Measurements from ENCODE around the gene RNGTT. TPM values are rescaled to one million over a fixed set of nuclear protein-coding genes. Genes with fewer than 3 reads are reported as not detected.

RNGTT gene
- total and polyA plus RNA-seq, 10 of the 15 experiments (the other 5 are each of a cell fraction or from before 2014, with no cell fraction given) = 7.7 to 30.4 (median 22.2) TPM

DNA sequence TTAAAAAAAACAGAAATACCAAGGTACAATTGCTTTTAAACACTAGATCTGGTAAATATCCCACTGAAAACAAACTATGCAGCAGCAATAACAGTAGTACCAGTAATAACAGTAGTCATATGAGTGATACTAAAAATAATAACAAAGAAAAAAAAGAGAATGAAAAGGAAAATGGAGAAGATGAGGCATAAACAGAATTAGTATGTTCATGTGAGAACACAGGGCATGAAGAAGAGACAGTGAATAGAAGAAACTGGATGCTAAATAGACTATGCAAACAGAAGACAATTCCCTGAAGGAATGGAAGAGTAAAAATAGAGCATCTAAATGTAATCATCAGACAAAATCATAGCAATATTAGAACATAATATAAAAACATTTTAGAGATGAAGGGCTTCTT is 121.1 kb downstream of the RNGTT start:
- no peaks in the 10 kb centered on the region; the same call in none of the 3 replicates for H3K9me3 ChIP-seq (replicated peaks; ENCODE audit: control insufficient read depth, insufficient read depth, low read length)
- H3K27me3 ChIP-seq (replicated peaks in 1 of 2; ENCODE audit: control insufficient read depth in 2 of 2, insufficient read depth in 2 of 2, low read length in 1 of 2) = no peaks in the 10 kb centered on the region
- DNase-seq (ENCODE audit: low read depth, low spot score) (no peak), FAIRE-seq (no peak), ATAC-seq (no peak)
- no peaks in the 10 kb centered on the region for H4K20me1 ChIP-seq (ENCODE audit: control insufficient read depth, insufficient read depth)
- no TSS peak for BruUV-seq (replicated peaks)
- no peak overlapping the region for H3K4me3 ChIP-seq
- ChIA-PET SMC1A (ENCODE audit: uncharacterized antibody, unreplicated experiment) (interaction anchor here (1.1 kb wide), 1 partner anchor 8 kb away, joined by 3 read pairs; no protein-coding TSS in a partner anchor), POLR2A (no interaction called here), CTCF (interaction anchor here (1.5 to 1.9 kb wide), 2 partner anchors 28 to 29 kb away, joined by 6 to 7 read pairs; no protein-coding TSS in a partner anchor), RAD21 (ENCODE audit: unreplicated experiment) (no interaction called here)
- intact Hi-C loops (cut with micrococcal nuclease; ENCODE audit: unreplicated experiment) (no loop called here), in situ Hi-C loops (cut with MboI) (no loop called here)
- H2AFZ ChIP-seq (ENCODE audit: control insufficient read depth, low read depth, low read length) = no peak overlapping the region
- H3K36me3 ChIP-seq (ENCODE audit: control insufficient read depth in 2 of 2, insufficient read depth in 2 of 2, low read length in 1 of 2) = peaks cover 2 to 10% of the 10 kb centered on the region in 2 experiments
- TF ChIP-seq NFIC (IDR thresholded peaks at IDR 0.05; ENCODE audit: low read depth, low read length) = no peak
- peak; percentile 33; the same call in 1 of the 2 replicates for TF ChIP-seq JUNB (IDR thresholded peaks at IDR 0.05)
- no peaks in the 10 kb centered on the region for H3K4me1 ChIP-seq (ENCODE audit: control insufficient read depth, insufficient read depth, low read length)
- H3K9ac ChIP-seq (ENCODE audit: control insufficient read depth, insufficient read depth, low read length) = no peak overlapping the region
- no peak overlapping the region for H3K27ac ChIP-seq (ENCODE audit: control insufficient read depth, insufficient read depth)
- H3K79me2 ChIP-seq (ENCODE audit: control insufficient read depth, insufficient read depth, low read length) = no peaks in the 10 kb centered on the region
- no peak overlapping the region for H3K4me2 ChIP-seq (ENCODE audit: control insufficient read depth, insufficient read depth)

DNA sequence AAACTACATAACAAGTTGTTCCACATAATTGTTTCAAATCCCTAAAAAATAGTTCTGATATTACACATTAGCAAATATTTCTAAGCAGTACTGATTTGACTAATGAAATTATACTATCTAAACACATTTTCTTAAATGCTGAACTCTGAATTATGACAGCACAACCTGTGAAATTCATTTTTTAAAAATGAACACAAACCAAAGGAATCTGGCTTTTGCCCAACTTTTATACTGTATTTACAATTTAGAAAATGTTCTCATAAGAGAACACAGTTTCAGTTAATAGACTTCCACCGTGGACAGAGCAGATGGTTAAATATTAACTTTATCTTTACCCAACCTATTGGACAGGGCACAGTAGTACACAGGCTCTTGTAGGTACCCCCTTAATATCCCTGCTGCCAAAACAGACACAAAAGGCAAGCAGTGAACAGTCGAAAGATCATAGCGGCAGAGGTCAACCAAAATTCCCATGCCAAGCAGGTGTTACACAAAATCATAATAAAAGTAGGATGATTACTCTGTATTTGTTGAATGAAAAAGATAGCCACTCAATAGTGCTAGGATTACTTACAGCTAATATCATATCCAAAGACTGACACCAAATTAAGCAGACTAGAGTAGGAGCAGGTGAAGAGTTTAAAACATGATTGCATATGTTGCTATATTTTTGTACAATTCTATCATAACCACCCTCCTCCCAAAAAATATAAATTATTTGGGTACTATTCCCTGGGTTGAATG is 122.5 kb downstream of the RNGTT start:
- ATAC-seq = peak; percentile 49; the same call in 2 of the 3 replicates
- in situ Hi-C loops (cut with MboI) = no loop called here
- H3K9me3 ChIP-seq (replicated peaks; ENCODE audit: control insufficient read depth, insufficient read depth, low read length) = peaks cover 6% of the 10 kb centered on the region
- FAIRE-seq = no peak
- RAD21 ChIA-PET (ENCODE audit: unreplicated experiment) = no interaction called here
- H3K4me1 ChIP-seq (ENCODE audit: control insufficient read depth, insufficient read depth, low read length) = no peaks in the 10 kb centered on the region
- SMC1A ChIA-PET (ENCODE audit: uncharacterized antibody, unreplicated experiment) = interaction anchor here (1.1 to 1.7 kb wide), 3 partner anchors 9 to 81 kb away, joined by 3 to 6 read pairs (median 4); no protein-coding TSS in a partner anchor
- CTCF ChIA-PET = interaction anchor here (1.5 kb wide), 1 partner anchor 29 kb away, joined by 6 read pairs; no protein-coding TSS in a partner anchor
- no peak for TF ChIP-seq SPI1 (IDR thresholded peaks at IDR 0.05; ENCODE audit: borderline replicate concordance, insufficient read depth, low read depth, low read length)
- TF ChIP-seq JUNB (IDR thresholded peaks at IDR 0.05) = 0 out of 2 replicates have a peak, but pooled peaks have one; percentile 24
- no peak for TF ChIP-seq LARP7 (IDR thresholded peaks at IDR 0.05)
- H3K27me3 ChIP-seq (replicated peaks in 1 of 2; ENCODE audit: control insufficient read depth in 2 of 2, insufficient read depth in 2 of 2, low read length in 1 of 2) = no peaks in the 10 kb centered on the region
- intact Hi-C loops (cut with micrococcal nuclease; ENCODE audit: unreplicated experiment) = no loop called here
- no peak overlapping the region for H3K27ac ChIP-seq (ENCODE audit: control insufficient read depth, insufficient read depth)
- H2AFZ ChIP-seq (ENCODE audit: control insufficient read depth, low read depth, low read length) = no peak overlapping the region
- POLR2A ChIA-PET = no interaction called here
- H3K9ac ChIP-seq (ENCODE audit: control insufficient read depth, insufficient read depth, low read length) = no peak overlapping the region
- no peaks in the 10 kb centered on the region for H4K20me1 ChIP-seq (ENCODE audit: control insufficient read depth, insufficient read depth)
- no peak overlapping the region for H3K4me2 ChIP-seq (ENCODE audit: control insufficient read depth, insufficient read depth)
- H3K4me3 ChIP-seq = no peak overlapping the region
- H3K36me3 ChIP-seq (ENCODE audit: control insufficient read depth in 2 of 2, insufficient read depth in 2 of 2, low read length in 1 of 2) = peaks cover 2 to 7% of the 10 kb centered on the region in 2 experiments
- no TSS peak for BruUV-seq (replicated peaks)
- DNase-seq (ENCODE audit: low read depth, low spot score) = no peak
- WGBS (ENCODE audit: insufficient coverage, insufficient replicate concordance, low lambda C conversion rate, missing lambda C conversion rate) = 81% methylated on average over 3 of the region's 3 CpGs
- no peaks in the 10 kb centered on the region for H3K79me2 ChIP-seq (ENCODE audit: control insufficient read depth, insufficient read depth, low read length)
